Activated CD8-positive, alpha-beta memory T cell treated with anti-CD3 and anti-CD28 coated beads, Interleukin-2, amount 50 U/mL, for 24 hours (primary cell): ENCODE measurements around the gene ZNF213.
"Not testable (repeated sequence)": the region's sequence is repeated elsewhere in the genome, so short reads cannot be mapped to it uniquely, and the experiment has no call there.

Source experiments
- DNase-seq: peaks from one replicate; pipeline ENCODE4 v3.0.0-alpha.2; 2020; ENCODE audit errors: extremely low read depth

Gene ZNF213

GRCh38 chr16:3148256-3149192 lies 13.7 kb downstream of the ZNF213 start:
- DNase-seq: no peak

DNA sequence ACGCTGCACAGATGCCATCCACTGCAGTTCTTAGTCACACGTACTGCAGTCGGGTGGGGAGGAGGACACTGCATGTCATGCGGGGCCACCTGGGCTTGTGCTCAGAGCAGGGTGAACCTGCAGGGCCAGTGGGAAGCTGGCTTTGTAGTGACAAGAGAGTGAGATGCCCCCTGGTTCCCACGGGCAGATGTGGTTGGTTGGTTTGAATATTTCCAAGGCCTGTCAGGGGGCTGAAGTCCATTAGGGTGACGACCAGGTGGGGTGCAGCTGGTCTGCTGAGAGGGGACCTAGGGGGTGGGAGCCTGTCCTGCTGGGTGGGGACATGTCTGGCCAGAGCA lies 14.3 kb downstream of the ZNF213 start:
- no peak for DNase-seq

DNA sequence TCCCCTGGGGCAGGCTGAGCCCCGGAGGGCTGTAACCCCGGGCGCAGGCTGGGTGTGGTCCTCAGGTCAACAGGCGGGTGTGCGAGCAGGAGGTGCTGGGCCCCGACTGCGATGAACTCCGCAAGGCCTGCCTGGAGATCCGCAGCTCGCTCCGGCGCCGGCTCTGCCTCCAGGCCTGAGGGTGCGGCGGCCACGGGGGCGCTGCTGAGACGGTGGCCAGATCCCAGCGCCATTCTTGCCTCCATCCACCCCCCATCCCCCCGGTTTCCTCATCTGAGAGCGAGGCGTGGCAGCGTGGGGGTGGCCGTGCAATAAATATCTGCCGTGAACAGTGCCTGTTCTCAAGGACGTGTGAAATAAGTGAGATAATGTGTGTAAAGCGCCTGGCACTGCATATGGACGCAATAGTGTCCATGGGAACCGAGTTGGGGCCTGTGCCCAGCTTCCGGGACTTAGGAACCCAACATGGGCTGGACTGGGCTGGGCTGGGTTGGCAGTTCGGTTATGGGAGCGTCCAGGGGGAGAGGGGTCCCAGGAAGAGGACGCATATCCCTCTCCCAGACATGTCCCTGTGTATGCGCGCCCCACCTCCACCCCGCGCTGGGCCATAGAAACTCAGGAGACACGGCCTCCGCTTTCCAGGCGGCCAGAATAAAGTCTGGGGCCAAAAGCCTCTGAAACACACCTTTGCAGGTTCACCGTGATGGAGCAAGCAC lies 15.0 kb downstream of the ZNF213 start:
- no peak for DNase-seq

DNA sequence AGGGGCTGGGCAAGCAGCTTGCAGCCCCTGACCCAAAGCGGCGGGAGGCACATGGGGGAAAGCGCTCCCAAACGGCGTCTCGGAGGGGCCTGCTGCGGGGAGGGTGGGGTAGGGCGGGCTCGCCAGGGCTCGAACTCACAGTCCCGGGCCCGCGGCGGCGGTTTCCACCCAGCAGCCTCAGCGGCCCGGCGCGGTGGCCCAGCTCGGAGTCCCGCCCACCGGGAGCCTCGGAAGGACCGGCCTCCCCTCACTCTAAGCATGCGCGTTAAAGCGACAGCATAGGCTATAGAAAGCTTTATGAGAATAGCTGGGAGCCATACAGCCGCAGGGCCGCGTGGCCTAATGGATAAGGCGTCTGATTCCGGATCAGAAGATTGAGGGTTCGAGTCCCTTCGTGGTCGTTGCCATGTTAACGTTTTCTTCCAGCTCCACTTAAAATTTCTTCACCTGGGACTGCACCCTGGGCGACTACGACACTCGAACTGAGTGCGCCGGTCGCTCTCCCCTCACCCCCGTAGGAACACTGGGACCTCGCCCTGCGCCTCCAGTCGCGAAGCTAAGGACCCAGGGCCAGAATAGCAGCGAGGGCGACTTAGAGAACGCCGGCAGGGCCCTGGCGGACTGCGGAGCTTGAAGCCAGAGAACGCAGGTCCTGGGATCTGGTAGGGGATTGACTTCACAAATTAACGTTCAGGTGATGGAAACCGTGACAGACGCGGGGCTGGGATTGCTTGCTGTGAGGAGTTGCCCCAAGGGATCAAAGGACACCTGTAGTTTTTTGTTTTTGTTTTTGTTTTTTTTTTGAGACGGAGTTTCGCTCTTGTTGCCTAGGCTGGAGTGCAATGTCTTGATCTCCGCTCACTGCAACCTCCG lies 15.8 kb downstream of the ZNF213 start:
- peak; percentile 97 for DNase-seq

DNA sequence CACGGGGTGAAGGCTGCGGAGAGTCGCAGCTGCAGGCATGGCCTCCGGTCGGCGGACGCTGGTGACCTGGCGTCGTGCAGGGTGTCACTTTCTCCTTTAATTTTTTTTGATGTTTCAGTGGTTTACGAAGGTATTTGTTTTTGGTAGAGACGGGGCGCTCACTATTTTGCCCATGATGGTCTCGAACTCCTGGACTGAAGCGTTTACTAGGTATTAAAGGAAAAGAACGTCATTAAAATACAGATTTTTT lies 17.1 kb downstream of the ZNF213 start:
- DNase-seq: no peak

GRCh38 chr16:3152277-3152990 lies 17.6 kb downstream of the ZNF213 start:
- DNase-seq: peak; percentile 73

- DNase-seq: no peak
These were observed 18.2 kb downstream of the ZNF213 start for GRCh38 chr16:3152991-3153368.

DNA sequence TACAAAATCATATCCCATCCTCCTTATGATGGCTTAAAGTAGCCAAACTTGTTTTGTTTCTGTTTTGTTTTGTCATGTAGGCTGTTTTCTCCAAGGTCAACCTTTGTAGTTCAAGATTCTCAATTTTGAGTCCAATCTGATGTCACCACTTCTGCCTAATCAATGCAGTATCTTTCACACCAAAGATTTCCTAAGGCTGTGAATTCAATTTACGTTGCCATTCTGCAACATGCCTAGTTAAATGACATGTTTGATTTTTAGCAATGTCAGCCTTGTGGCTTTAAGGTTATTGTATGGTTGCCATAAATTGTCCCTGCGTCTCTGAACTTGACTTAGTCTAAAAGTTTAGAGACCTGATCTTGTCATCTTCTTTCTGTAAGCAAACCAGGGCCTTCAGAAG lies 20.4 kb downstream of the ZNF213 start:
- no peak for DNase-seq

DNA sequence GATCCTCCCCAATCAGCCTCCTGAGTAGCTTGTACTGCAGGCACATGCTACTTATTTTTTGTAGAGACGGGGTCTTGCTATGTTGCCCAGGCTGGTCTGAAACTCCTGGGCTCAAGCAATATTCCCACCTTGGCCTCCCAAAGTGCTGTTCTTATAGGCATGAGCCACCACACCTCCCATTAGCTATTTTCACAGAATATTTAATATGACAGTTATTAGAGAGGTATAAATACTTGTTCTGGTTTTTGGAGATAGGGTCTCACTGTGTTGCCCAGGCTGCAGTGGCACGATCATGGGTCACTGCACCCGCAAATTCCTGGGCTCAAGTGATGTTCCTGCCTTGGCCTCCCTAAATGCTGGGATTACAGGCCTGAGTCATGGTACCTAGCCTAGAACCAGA lies 21.1 kb downstream of the ZNF213 start:
- no peak for DNase-seq

DNA sequence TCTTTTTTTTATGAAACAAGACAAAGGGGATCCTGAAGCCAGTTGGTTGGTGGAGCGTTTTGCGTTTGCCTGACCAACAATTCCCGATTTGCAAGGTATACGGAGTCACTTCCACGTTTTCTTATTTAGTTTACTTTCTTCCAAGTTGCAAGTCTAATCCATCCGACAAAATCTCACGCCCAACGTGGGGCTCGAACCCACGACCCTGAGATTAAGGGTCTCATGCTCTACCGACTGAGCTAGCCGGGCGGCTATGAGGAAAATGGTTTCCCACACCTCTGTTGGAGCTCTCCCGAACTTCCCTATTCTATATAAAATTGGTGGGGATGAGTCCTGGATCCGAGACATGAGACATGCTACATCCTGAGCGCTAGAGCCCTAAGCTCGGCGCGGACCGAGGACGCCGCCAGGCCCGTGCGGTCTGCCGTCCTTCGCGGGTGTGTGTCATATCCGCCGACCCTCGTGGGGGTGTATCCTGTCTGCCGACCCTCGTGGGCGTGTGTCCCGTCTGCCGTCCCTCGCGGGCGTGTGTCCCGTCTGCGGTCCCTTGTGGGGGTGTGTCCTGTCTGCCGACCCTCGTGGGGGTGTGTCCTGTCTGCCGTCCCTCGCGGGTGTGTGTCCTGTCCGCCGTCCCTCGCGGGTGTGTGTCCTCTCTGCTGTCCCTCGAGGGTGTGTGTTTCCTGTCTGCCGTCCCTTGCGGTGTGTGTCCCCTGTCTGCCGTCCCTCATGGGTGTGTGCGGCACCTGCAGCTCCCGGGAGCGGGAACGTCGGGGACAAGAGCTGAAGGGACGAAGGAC lies 22.6 kb downstream of the ZNF213 start:
- DNase-seq: no peak

- DNase-seq: no peak
These were observed 23.2 kb downstream of the ZNF213 start for GRCh38 chr16:3158026-3158509.

GRCh38 chr16:3158510-3159314 lies 23.9 kb downstream of the ZNF213 start:
- DNase-seq: peak; percentile 72

DNA sequence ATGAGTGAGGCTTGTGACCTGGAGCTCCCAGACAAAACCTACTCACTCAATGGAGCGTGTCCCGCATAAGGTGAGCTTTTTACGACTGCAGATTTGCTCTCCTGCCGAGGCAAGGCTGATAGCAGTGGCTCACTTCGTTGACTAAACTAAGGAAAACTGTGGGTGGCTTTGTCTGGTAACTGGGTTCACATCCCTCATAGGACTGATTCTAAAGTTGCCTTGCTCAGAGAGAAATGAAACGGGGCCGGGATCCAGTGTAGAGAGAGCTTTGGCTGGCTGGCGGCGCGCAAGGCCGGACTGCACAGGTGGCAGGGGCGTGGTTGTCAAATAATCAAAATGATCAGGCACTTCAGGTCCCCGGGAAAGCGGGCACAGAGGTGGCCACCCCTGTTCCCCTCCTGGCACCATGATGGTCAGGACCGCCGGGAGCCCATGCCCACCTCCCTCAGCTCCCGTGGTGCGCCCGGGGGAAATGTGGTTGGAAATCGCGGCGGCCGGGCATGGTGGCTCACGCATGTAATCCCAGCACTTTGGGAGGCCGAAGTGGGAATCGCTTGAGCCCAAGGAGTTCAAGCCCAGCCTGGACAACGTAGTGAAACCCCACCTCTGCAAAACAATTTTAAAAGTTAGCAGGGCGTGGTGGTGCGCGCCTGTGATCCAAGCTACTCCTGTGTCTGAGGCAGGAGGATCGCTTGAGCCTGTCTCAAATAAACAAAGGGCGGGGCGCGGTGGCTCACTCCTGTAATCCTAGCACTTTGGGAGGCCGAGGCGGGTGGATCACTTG lies 26.6 kb downstream of the ZNF213 start:
- no peak for DNase-seq

DNA sequence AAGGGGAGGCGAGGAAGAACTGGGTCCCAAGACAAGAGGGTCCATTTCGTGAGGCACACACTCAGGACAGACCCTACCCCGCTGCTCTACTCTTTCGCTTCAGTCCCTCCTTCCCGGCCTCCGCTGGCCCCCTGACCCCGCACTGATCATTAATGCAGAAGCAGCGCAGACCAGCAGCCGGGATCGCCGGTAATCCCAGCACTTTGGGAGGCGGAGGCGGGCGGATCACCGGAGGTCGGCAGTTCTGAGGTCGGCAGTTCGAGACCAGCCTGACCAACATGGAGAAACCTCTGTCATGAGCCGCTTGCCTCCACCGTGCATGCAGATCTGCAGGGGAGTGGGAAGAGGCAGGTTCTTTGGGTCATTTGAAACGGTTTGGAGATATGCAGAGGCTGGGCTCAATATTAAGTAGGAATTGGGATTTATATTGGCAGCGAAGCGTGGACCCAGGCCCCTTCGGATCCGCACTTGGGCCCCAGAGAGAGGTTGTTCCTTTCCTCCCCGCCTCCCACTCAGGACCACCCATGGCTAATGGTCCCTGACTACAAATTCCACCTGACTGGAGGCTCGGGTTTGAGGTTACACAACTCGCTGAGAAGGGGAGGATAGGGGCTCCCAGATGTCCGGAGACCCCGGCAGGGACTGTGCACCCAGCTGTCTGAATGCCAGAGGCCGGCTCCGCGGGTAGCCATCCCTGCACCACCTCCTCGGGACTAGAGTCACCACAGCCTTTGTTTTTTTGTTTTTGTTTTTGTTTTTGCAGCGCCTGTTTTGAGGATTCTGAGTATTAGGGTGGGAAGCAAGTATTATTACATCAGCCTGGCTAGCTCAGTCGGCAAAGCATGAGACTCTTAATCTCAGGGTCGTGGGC lies 29.5 kb downstream of the ZNF213 start:
- no peak for DNase-seq

- DNase-seq: no peak
These were observed 30.4 kb downstream of the ZNF213 start for GRCh38 chr16:3165111-3165822.

- no peak for DNase-seq
These were observed 31.7 kb downstream of the ZNF213 start for GRCh38 chr16:3166505-3166886.

DNA sequence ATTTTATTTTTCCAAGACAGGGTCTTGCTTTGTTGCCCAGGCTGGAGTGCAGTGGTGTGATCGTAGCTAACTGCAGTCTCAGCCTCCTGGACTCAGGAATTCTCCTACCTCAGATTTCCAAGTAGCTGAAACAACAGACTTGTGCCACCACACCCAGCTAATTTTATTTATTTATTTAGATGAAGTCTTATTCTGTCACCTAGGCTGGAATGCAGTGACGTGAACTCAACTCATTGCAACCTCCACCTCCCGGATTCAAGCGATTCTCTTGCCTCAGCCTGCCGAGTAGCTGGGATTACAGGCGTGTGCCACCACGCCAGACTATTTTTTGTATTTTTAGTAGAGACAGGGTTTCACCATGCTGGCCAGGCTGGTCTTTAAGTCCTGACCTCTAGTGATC lies 33.9 kb downstream of the ZNF213 start:
- DNase-seq: not testable (repeated sequence)
